HFF-Myc (cell line): ENCODE results near the gene PKLR.
A peak's percentile ranks its signal among the peaks of the same experiment; 100 is the strongest.

Source experiments
- DNase-seq: peaks from one replicate; pipeline ENCODE4 v3.0.0-alpha.2; 2011; ENCODE audit warnings: low read depth; ENCODE audit errors: extremely low read depth
- H3K4me3 ChIP-seq: replicated peaks from 2 replicates; pipeline ENCODE4 v1.5.1; 2011; ENCODE audit warnings: low read depth, mild to moderate bottlenecking, control low read depth, low read length
- CTCF ChIP-seq: IDR thresholded peaks from 2 replicates; pipeline ENCODE4 v1.5.1; 2012; ENCODE audit warnings: mild to moderate bottlenecking, low read depth, low read length, control low read depth; ENCODE audit errors: missing control alignments

Gene PKLR

GRCh38 chr1:155277902-155278688 lies 23.1 kb downstream of the PKLR start:
- no peak for TF ChIP-seq CTCF
- peak overlapping the region; percentile 56 for H3K4me3 ChIP-seq
- no peak for DNase-seq

GRCh38 chr1:155277070-155277901 lies 24.0 kb downstream of the PKLR start, which contains the start of gene HCN3:
TSS of gene HCN3 (plus strand) at chr1:155277463. CDS start at chr1:155277591, 128 bp downstream.
- peak within 1 kb of the TSS; percentile 56 for H3K4me3 ChIP-seq
- peak; percentile 47 for TF ChIP-seq CTCF
- peak; percentile 87 for DNase-seq

GRCh38 chr1:155273343-155274245 lies 27.6 kb downstream of the PKLR start, which contains the start of gene CLK2:
TSS of gene CLK2 (minus strand) at chr1:155273504. CDS start at chr1:155270977, 2,527 bp downstream.
- DNase-seq = peak; percentile 77
- no peak for TF ChIP-seq CTCF
- H3K4me3 ChIP-seq = peak within 1 kb of the TSS; percentile 77

GRCh38 chr1:155272466-155273342 lies 28.5 kb downstream of the PKLR start:
- H3K4me3 ChIP-seq = peak overlapping the region; percentile 77
- DNase-seq = no peak
- no peak for TF ChIP-seq CTCF

GRCh38 chr1:155269381-155269780 lies 31.9 kb downstream of the PKLR start:
- no peak overlapping the region for H3K4me3 ChIP-seq
- DNase-seq = no peak
- no peak for TF ChIP-seq CTCF
